Activated CD4-positive, alpha-beta T cell treated with anti-CD3 and anti-CD28 coated beads, Interleukin-2, amount 50 U/mL, for 48 hours (primary cell): ENCODE results near the gene MAST4.
A peak's percentile ranks its signal among the peaks of the same experiment; 100 is the strongest.

Experiments
- DNase-seq, 2 experiments: peaks; one replicate each; pipeline ENCODE4 v3.0.0-alpha.2; 2020

The MAST4 gene

GRCh38 chr5:66850354-66851075 lies 254.3 kb downstream of the MAST4 start:
- DNase-seq, result no peak

GRCh38 chr5:66851306-66851705 lies 255.1 kb downstream of the MAST4 start:
- DNase-seq, result no peak

GRCh38 chr5:66854416-66854815 lies 258.2 kb downstream of the MAST4 start:
- DNase-seq, result no peak

GRCh38 chr5:66856041-66856805 lies 260.0 kb downstream of the MAST4 start:
- no peak for DNase-seq

- DNase-seq, result no peak
Observed at GRCh38 chr5:66859526-66859925, 263.3 kb downstream of the MAST4 start.

- no peak for DNase-seq
Observed at GRCh38 chr5:66860199-66860975, 264.2 kb downstream of the MAST4 start.

GRCh38 chr5:66861402-66861801 lies 265.2 kb downstream of the MAST4 start:
- DNase-seq, result no peak

GRCh38 chr5:66862020-66862419 lies 265.8 kb downstream of the MAST4 start:
- no peak for DNase-seq

- DNase-seq, result no peak
Observed at GRCh38 chr5:66863243-66864170, 267.3 kb downstream of the MAST4 start.

GRCh38 chr5:66864240-66864884 lies 268.2 kb downstream of the MAST4 start:
- DNase-seq, result peak; percentile 5 to 25

- DNase-seq, result no peak
Observed at GRCh38 chr5:66867618-66868322, 271.6 kb downstream of the MAST4 start.

- no peak for DNase-seq
Observed at GRCh38 chr5:66869347-66869746, 273.2 kb downstream of the MAST4 start.

GRCh38 chr5:66870708-66871107 lies 274.5 kb downstream of the MAST4 start:
- DNase-seq, result no peak

- no peak for DNase-seq
Observed at GRCh38 chr5:66871651-66872050, 275.5 kb downstream of the MAST4 start.

- DNase-seq, result no peak
Observed at GRCh38 chr5:66872736-66873331, 276.6 kb downstream of the MAST4 start.

- DNase-seq, result no peak
Observed at GRCh38 chr5:66874004-66874403, 277.8 kb downstream of the MAST4 start.

GRCh38 chr5:66875315-66875714 lies 279.1 kb downstream of the MAST4 start:
- DNase-seq, result no peak

- no peak for DNase-seq
Observed at GRCh38 chr5:66876266-66876807, 280.1 kb downstream of the MAST4 start.

GRCh38 chr5:66877843-66878242 lies 281.6 kb downstream of the MAST4 start:
- peak in 1 of 2 experiments; percentile 7 for DNase-seq

- DNase-seq, result no peak
Observed at GRCh38 chr5:66880401-66880800, 284.2 kb downstream of the MAST4 start.
